NCI-H146 treated with DMSO at 0.1 percent for 48 hours (cell line): ENCODE measurements around the gene GSG1L.
A peak's percentile ranks its signal among the peaks of the same experiment; 100 is the strongest.
"Not testable (repeated sequence)": the region's sequence is repeated elsewhere in the genome, so short reads cannot be mapped to it uniquely, and the experiment has no call there.

Experiments
- DNase-seq: peaks from one replicate; lab custom pipeline; 2025; ENCODE audit not compliant: unreplicated experiment; lab: John Stamatoyannopoulos, UW

Gene GSG1L

GRCh38 chr16:27952811-27953210 lies 110.7 kb downstream of the GSG1L start:
- no peak for DNase-seq

- DNase-seq = no peak
Observed at GRCh38 chr16:27951489-27952120, 111.9 kb downstream of the GSG1L start.

- no peak for DNase-seq
Observed at GRCh38 chr16:27950206-27950887, 113.2 kb downstream of the GSG1L start.

- DNase-seq = no peak
Observed at GRCh38 chr16:27947696-27948095, 115.8 kb downstream of the GSG1L start.

DNA sequence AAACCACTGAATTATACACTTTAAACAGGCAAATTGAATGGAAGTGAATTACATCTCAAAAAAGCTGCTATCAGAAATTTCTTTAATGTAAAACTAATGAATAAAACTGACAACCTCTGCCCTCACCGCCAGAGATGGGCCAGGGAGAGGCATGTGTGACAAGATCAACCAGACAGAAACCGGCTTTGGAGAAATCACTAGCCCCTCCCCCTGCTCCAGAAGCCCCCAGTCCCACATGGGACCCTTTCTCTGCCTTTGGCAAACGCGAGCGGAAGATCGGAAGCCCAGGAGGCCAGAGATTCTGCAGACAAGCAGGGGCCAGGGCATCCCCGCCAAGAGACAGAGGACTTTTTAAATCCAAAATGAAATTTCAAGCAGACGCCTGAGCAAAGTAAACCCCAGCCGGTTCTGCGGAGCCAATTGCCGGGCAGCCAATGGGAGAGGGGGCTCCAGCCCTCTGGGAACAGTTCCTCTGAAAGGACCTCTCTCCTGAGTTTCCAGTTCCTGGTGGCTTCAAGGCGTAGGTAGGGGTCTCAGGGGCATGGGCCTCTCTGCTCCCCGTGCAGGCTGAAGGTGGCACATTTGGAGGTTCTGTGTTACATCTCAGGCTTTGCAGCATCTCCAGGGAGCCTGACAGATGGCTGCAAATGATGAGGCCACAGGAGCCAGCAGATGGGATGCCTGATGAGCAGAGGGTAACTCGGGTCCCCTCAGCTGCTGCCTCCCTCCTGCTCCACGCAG lies 118.1 kb downstream of the GSG1L start:
- no peak for DNase-seq

DNA sequence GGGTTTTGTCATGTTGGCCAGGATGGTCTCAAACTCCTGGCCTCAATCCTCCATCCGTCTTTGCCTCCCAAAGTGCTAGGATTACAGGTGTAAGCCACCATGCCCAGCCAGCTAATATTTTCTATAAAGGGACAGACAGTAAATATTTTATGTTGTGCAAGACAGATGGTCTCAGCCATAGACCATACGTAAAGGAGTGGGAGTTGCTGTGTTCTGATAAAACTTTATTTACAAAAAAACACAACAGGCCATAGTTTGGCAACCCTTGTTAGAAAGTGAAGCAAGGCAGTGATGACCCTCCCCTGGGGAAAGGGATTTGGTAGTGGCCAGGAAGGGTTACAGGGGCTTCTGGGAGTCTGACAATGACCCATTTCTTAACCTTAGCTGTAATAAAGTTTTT lies 119.7 kb downstream of the GSG1L start:
- DNase-seq = no peak

- not testable (repeated sequence) for DNase-seq
Observed at GRCh38 chr16:27942071-27942470, 121.4 kb downstream of the GSG1L start.

DNA sequence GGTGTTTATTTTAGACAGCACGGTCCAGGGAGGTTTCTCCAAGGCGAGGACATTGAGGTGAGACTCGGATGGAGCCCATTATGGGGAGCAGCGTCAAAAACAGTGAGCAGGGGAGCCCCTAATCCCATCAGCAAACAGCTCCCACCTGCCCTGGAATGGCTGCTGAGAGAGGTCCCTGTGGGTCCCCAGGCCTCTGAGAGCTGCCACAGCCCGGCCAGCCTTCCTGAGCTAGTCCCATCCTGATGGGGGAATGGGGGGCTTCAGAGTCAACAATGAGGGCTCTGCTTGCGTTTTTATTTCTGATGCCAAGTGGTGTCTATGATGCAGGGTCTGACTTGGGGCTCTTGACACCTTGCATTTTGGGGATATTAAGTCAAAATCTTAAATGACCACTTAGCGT lies 128.4 kb downstream of the GSG1L start:
- no peak for DNase-seq

DNA sequence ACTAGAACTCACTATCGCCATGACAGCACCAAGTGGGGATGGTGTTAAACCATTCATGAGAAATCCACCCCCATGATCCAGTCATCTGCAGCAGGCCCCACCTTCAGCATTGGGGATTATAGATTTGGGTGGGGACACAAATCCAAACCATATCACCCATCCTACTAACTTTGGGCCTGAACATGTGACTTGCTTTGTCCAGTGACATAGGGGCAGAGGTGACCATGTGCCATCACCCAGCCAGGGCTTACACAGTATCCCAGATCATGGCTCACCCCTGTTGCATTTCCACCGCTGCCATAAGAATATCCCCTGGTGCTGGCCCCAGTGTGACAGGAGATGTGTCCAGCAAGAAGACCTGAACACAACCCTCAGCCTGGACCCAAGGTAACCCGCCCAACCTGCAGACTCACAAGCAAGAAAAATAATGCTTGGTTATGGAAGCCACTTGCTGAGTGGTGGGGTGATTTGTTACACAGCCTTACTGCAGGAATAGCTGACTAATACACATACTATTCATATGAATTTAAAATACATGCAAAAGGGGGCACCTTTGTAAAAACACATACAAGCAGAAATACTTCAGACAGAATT lies 130.9 kb downstream of the GSG1L start:
- no peak for DNase-seq

DNA sequence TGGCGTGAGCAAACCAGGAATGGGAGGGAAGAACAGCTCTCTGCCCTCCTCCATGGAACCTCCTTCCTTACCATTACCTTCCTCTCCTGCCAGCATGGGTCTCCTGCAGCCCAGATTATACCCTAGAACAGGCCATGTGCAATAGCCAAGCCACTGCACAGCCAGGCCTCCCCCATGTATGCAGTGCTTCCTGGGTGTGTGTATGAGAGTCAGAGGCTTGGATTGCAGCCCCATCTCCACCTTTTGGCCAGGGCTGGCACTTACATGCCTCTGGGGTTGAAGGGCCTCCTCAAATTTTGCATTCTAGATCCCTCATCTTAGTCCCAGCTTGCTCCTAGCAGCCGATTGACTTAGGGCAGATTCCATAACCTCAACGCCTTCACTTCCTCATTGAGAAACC lies 133.7 kb downstream of the GSG1L start:
- no peak for DNase-seq

DNA sequence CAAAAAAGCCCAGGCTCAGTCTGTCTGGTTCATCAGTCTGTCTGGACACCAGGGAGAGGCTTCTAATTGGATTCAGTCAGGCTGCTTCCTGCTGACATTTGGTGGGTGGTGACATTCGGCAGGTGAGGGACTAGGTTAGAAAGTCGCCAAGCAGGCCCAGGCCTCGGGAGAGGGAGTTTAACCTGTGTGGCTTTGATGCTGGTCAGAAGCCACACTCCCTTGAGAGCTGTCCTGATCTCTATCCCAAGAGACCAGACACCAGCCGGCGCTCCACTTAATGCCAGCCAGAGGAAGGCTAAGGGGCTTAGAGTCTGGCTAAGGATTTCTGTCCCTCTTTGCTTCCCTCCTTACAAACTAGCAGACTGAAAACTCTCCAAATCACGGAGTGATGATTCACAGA lies 135.0 kb downstream of the GSG1L start:
- no peak for DNase-seq

DNA sequence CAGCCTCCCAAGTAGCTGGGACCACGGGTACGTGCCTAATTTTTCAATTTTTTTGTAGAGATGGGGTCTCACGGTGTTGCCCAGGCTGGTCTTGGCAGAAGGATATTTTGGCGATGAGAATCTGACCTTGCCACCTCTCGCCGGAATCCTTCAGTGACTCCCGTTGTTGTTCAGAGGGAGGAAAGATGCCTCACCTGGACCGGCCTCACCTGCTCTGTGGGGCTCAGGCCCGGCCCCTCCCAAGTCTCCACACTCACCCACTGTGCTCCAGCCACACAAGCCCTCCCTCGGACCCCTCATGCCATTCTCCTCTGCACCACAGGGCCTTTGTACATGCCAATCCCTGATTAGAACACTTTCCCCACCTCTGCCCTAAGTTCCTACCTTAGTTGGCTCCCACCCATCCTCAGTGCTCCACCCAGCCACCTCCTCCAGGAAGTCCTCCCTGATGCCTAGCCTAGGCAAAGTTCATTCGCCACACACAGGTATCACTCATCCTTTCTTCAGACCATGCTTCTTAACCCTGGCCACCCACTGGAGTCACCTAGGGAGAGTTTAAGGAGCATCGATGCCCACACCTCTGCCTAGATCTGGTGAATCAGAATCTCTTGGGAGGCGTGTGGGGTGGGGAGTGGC lies 136.1 kb downstream of the GSG1L start:
- DNase-seq = no peak

GRCh38 chr16:27925612-27926011 lies 137.9 kb downstream of the GSG1L start:
- no peak for DNase-seq

- no peak for DNase-seq
Observed at GRCh38 chr16:27924411-27925118, 138.9 kb downstream of the GSG1L start.

DNA sequence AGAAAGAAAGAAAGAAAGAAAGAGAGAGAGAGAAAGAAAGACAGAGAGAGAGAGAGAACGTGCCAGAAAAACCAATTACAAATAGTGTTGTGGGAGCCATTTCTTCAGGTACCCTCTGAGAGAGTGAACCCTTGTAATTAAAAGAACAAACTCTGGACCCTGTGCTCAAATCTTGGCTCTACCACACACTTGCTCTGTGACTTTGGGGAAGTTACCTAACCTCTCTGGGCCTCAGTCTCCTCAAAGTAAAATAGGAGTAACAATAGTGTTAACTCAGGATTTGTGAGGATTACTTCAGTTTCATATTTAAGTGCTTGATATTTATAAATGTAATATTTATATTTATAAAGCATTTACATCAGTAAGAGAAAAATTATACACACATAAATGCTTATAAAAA lies 139.8 kb downstream of the GSG1L start:
- DNase-seq = no peak

- DNase-seq = no peak
Observed at GRCh38 chr16:27922433-27922832, 141.1 kb downstream of the GSG1L start.

DNA sequence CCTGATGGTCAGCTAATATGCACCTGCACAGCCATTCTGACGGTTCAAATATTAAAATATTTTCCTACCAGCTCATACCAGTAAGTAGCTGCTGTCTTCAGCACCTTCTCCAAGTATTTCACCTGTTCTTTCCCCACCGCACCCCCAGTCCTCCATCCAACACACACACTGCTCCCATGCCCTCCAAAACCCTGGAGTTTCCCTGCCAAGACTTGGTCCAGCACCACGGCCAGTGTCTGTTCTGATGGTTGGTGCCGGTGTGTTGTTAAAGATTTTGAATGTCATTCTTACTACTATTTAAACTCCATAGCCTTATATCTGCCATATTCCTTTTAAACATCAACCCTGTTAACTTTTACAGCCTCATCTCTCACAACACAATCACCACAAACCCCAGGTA lies 142.4 kb downstream of the GSG1L start:
- no peak for DNase-seq

- peak; percentile 69 for DNase-seq
Observed at GRCh38 chr16:27920391-27920891, 143.1 kb downstream of the GSG1L start.

DNA sequence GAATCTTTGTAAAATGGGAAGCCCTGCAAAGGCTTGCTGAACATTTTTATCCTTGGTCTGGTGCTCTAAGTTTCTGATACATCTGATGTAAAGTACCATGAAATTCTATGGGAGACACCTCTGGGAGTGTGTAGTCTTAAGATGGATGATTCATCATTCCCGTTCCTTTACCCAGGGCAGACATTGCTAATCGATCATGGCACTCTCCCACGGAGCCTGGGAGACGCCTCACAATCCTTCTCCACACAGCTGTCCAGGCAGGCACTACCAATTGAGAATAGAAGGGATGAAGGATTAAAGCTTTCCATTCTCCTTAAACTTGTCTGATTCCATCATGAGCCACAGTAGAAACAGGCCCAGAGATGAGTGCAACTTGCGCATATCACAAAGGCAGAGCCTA lies 144.8 kb downstream of the GSG1L start:
- DNase-seq = no peak

GRCh38 chr16:27917949-27918348 lies 145.6 kb downstream of the GSG1L start:
- DNase-seq = no peak

DNA sequence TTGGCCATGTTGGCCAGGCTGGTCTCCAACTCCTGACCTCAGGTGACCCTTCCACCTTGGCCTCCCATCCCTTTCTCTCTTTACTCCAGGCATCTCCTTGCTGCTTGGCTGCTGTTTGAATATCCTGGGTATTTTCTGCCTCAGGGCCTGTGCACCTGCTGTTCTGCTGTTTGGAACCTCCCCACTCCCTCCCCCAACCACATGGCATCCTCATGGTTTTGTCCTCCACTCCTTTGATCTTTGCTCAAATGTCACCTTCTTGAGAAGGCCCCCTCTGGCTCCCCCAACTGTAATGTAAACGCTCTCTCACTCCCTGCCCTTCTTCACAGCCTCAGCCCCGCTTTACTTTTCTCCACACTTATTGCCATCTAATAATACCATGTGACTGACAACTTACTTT lies 152.0 kb downstream of the GSG1L start:
- DNase-seq = no peak
